ENCODE measurements around the gene ZNF195.
"Not testable (repeated sequence)": the region's sequence is repeated elsewhere in the genome, so short reads cannot be mapped to it uniquely, and the experiment has no call there.

The ZNF195 gene

GRCh38 chr11:3378426-3379423 is at the start of gene ZNF195:
Gene ZNF195 (minus strand): TSS chr11:3379146. CDS start chr11:3379040, 106 bp downstream.
- DNase-seq: peak; percentile 87

- not testable (repeated sequence) for DNase-seq
Measured at GRCh38 chr11:3428076-3428475, 49.1 kb upstream of the ZNF195 start.

- DNase-seq: not testable (repeated sequence)
Measured at GRCh38 chr11:3426541-3426940, 47.6 kb upstream of the ZNF195 start.

- not testable (repeated sequence) for DNase-seq
Measured at GRCh38 chr11:3423928-3424327, 45.0 kb upstream of the ZNF195 start.

- not testable (repeated sequence) for DNase-seq
Measured at GRCh38 chr11:3423138-3423731, 44.3 kb upstream of the ZNF195 start.

- peak; percentile 66 for DNase-seq
Measured at GRCh38 chr11:3422380-3423137, 43.6 kb upstream of the ZNF195 start.

GRCh38 chr11:3421608-3422379 is 42.8 kb upstream of the ZNF195 start:
- not testable (repeated sequence) for DNase-seq

- not testable (repeated sequence) for DNase-seq
Measured at GRCh38 chr11:3420281-3421042, 41.5 kb upstream of the ZNF195 start.

- not testable (repeated sequence) for DNase-seq
Measured at GRCh38 chr11:3419496-3419895, 40.5 kb upstream of the ZNF195 start.

- DNase-seq: not testable (repeated sequence)
Measured at GRCh38 chr11:3417047-3417446, 38.1 kb upstream of the ZNF195 start.

GRCh38 chr11:3415301-3415700 is 36.4 kb upstream of the ZNF195 start:
- not testable (repeated sequence) for DNase-seq

GRCh38 chr11:3413666-3414065 is 34.7 kb upstream of the ZNF195 start:
- DNase-seq: not testable (repeated sequence)

GRCh38 chr11:3412837-3413236 is 33.9 kb upstream of the ZNF195 start:
- DNase-seq: no peak

- not testable (repeated sequence) for DNase-seq
Measured at GRCh38 chr11:3408722-3409121, 29.8 kb upstream of the ZNF195 start.

- not testable (repeated sequence) for DNase-seq
Measured at GRCh38 chr11:3408058-3408605, 29.2 kb upstream of the ZNF195 start.

- not testable (repeated sequence) for DNase-seq
Measured at GRCh38 chr11:3406937-3407336, 28.0 kb upstream of the ZNF195 start.

GRCh38 chr11:3406223-3406875 is 27.4 kb upstream of the ZNF195 start:
- DNase-seq: not testable (repeated sequence)

GRCh38 chr11:3404076-3404925 is 25.4 kb upstream of the ZNF195 start:
- not testable (repeated sequence) for DNase-seq

GRCh38 chr11:3402861-3403250 is 23.9 kb upstream of the ZNF195 start:
- not testable (repeated sequence) for DNase-seq
